Neural progenitor cell (in vitro differentiated cells): ENCODE measurements around the gene TLK1.

Source experiments
- EZH2 ChIP-seq: fragments of 200-600 bp; sonication (generic); IDR thresholded peaks from 2 replicates; pipeline ENCODE4 v1.6.1; 2017; ENCODE audit warnings: antibody characterized with exemption, mild to moderate bottlenecking, moderate library complexity
- EZH2phosphoT487 ChIP-seq: fragments of 200-600 bp; sonication (generic); IDR thresholded peaks from 2 replicates; pipeline ENCODE4 v1.6.1; 2017; ENCODE audit warnings: antibody characterized with exemption
- TF ChIP-seq, protein P1 (sequence below): fragments of 200-600 bp; sonication (generic); IDR thresholded peaks from 2 replicates; pipeline ENCODE4 v1.5.1; 2017; ENCODE audit warnings: antibody characterized with exemption, mild to moderate bottlenecking

DNA sequence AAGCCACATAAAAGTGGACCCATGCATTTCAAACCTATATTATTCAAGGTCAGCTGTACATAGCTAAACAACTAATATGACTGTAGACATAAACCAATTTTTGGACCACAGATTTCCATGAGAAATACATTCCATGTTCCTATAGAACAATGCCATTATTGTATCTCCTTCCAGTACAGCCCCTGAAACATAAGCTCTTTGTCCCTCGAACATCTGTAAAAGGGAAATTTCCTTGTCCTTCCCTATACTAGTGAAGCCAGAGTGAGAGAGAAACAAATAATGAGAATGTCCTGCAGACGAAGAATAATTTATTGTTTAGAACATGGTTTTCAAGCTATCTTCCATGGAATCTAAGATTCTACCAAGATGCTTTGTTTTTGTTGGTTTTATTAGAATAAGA lies 156.3 kb downstream of the TLK1 start:
- TF ChIP-seq EZH2 (no peak), EZH2phosphoT487 (no peak)
- TF ChIP-seq, protein P1, sequence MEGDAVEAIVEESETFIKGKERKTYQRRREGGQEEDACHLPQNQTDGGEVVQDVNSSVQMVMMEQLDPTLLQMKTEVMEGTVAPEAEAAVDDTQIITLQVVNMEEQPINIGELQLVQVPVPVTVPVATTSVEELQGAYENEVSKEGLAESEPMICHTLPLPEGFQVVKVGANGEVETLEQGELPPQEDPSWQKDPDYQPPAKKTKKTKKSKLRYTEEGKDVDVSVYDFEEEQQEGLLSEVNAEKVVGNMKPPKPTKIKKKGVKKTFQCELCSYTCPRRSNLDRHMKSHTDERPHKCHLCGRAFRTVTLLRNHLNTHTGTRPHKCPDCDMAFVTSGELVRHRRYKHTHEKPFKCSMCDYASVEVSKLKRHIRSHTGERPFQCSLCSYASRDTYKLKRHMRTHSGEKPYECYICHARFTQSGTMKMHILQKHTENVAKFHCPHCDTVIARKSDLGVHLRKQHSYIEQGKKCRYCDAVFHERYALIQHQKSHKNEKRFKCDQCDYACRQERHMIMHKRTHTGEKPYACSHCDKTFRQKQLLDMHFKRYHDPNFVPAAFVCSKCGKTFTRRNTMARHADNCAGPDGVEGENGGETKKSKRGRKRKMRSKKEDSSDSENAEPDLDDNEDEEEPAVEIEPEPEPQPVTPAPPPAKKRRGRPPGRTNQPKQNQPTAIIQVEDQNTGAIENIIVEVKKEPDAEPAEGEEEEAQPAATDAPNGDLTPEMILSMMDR = no peak
